ENCODE data around the gene FAM131A. TPM values are rescaled to one million over a fixed set of nuclear protein-coding genes. Genes with fewer than 3 reads are reported as not detected.

FAM131A gene
- total RNA-seq: 10 to 100 TPM; 30.4 to 37.4 TPM
- long read RNA-seq, donor 1, transcript FAM131A-207 (7 exons, 1,335 nt): major isoform, 8 of 18 reads
- long read RNA-seq, donor 1, transcript FAM131A-203 (6 exons, 1,483 nt): minor isoform, 6 of 18 reads
- long read RNA-seq, donor 1, partial matches to known transcripts: 3 of 18 reads
- long read RNA-seq, donor 1, other reads (novel, unspliced or antisense): 1 of 18 reads
- long read RNA-seq, donor 2, transcript FAM131A-202 (6 exons, 2,421 nt): minor isoform, 13 of 76 reads
- long read RNA-seq, donor 2, transcript FAM131A-207 (7 exons, 1,335 nt): major isoform, 18 of 76 reads
- long read RNA-seq, donor 2, transcript FAM131A-203 (6 exons, 1,483 nt): minor isoform, 16 of 76 reads
- long read RNA-seq, donor 2, partial matches to known transcripts: 11 of 76 reads
- long read RNA-seq, donor 2, other reads (novel, unspliced or antisense): 14 of 76 reads

DNA sequence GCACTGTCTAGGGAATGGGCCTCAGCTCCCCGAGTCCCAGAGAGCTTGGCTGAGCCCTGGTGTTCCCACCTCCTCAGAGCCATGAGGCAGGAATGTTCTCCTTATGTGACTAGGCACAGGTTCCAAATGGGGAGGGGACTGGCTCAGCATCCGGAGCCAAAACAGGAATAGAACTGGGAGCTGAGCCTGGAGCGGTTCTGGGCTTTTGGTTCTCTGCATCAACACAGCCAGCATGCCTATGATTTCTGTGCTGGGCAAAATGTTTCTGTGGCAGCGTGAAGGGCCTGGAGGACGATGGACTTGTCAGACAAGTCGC, at the start of gene FAM131A:
Gene FAM131A (plus strand): TSS at position 202 of the 316 bp plus-strand sequence. CDS start 31 bp downstream, at position 233.
- peak; percentile 90 for DNase-seq (ENCODE audit: low spot score)
- intact Hi-C loops (cut with DNase I): no loop called here

- DNase-seq (ENCODE audit: low spot score): no peak
- intact Hi-C loops (cut with DNase I): no loop called here
These were observed 47.9 kb upstream of the FAM131A start for GRCh38 chr3:184289426-184289938.

DNA sequence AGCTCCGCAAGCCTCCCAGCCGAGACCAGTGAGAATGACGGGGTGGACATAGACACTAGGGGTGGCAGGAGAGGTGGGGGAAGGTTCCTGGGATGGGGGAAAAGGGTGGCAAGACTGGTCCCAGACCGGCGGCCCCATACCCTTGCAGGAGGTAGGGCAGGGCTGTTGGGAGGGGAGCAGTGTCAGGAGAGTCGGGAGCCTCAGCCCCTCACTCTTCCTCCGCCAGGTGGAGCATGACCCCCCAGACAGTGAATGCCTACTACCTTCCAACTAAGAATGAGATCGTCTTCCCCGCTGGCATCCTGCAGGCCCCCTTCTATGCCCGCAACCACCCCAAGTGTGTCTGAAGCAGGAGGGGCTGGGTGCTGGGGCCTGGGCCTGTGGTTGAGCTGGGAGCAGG, 47.1 kb upstream of the FAM131A start:
- DNase-seq (ENCODE audit: low spot score): no peak
- intact Hi-C loops (cut with DNase I): no loop called here

- no peak for DNase-seq (ENCODE audit: low spot score)
- intact Hi-C loops (cut with DNase I): no loop called here
These were observed 46.2 kb upstream of the FAM131A start for GRCh38 chr3:184291044-184291737.

GRCh38 chr3:184291738-184292445, 45.5 kb upstream of the FAM131A start:
- intact Hi-C loops (cut with DNase I): no loop called here

GRCh38 chr3:184295771-184296170, 41.6 kb upstream of the FAM131A start:
- intact Hi-C loops (cut with DNase I): no loop called here
- peak; percentile 3 for DNase-seq (ENCODE audit: low spot score)

More at GRCh38 chr3:184291738-184292445, 45.5 kb upstream of the FAM131A start:
- DNase-seq (ENCODE audit: low spot score): no peak

DNA sequence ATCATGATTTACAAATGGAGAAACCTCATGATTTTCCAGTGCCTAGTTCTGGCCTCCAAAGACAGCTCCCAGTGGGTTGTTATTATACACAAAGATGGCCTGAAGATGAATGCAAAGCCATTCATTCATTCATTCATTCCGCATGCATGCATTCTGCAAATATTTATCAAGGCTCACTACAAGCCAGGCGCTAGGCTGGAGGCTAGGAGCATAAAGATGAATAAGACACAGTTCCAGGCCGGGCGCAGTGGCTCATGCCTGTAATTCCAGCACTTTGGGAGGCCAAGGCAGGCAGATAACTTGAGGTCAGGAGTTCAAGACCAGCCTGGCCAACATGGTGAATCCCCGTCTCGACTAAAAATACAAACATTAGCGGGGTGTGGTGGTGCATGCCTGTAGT, 40.8 kb upstream of the FAM131A start:
- DNase-seq (ENCODE audit: low spot score): peak; percentile 65
- intact Hi-C loops (cut with DNase I): no loop called here

GRCh38 chr3:184298759-184299487, 38.5 kb upstream of the FAM131A start, which contains the start of gene PSMD2:
Gene PSMD2 (plus strand): TSS chr3:184299241. CDS start chr3:184299267, 26 bp downstream.
- DNase-seq (ENCODE audit: low spot score): peak; percentile 99
- intact Hi-C loops (cut with DNase I): no loop called here

- intact Hi-C loops (cut with DNase I): no loop called here
- DNase-seq (ENCODE audit: low spot score): no peak
These were observed 37.7 kb upstream of the FAM131A start for GRCh38 chr3:184299488-184300377.

DNA sequence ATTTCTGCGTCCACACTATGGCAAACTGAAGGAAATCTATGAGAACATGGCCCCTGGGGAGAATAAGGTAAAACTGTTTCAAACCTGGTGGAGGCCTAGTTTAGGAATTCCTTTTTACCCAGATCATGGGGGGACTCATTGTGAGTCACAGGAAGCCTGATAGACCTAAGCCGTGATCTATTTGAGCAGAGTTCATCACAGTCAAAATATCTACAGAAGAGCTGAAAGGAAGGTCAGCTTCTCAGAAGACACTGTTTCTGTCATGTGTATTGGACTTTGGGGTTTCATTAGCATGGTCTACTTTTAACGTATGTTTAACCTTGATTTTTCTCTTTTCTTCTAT, 37.1 kb upstream of the FAM131A start:
- intact Hi-C loops (cut with DNase I): no loop called here

GRCh38 chr3:184305577-184305976, 31.8 kb upstream of the FAM131A start:
- DNase-seq (ENCODE audit: low spot score): no peak
- intact Hi-C loops (cut with DNase I): loop anchor here in 1 of 2 donors (5.0 kb wide), 1 partner anchor 42 kb away; no protein-coding TSS in a partner anchor

More for the DNA sequence above, 37.1 kb upstream of the FAM131A start:
- DNase-seq (ENCODE audit: low spot score): no peak

GRCh38 chr3:184306341-184306972, 30.9 kb upstream of the FAM131A start:
- DNase-seq (ENCODE audit: low spot score): no peak
- intact Hi-C loops (cut with DNase I): loop anchor here in 1 of 2 donors (5.0 kb wide), 1 partner anchor 41 kb away; no protein-coding TSS in a partner anchor

- intact Hi-C loops (cut with DNase I): loop anchor here in 1 of 2 donors (5.0 kb wide), 1 partner anchor 39 kb away; no protein-coding TSS in a partner anchor
- peak; percentile 19 for DNase-seq (ENCODE audit: low spot score)
These were observed 29.5 kb upstream of the FAM131A start for GRCh38 chr3:184307915-184308314.

DNA sequence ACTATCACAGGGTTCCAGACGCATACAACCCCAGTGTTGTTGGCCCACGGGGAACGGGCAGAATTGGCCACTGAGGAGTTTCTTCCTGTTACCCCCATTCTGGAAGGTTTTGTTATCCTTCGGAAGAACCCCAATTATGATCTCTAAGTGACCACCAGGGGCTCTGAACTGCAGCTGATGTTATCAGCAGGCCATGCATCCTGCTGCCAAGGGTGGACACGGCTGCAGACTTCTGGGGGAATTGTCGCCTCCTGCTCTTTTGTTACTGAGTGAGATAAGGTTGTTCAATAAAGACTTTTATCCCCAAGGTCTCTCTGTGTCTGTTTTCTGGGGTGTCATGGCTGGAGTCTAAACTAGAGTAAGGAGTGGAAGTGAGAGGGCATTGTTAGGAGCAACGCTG, 28.7 kb upstream of the FAM131A start:
- DNase-seq (ENCODE audit: low spot score): peak; percentile 32
- intact Hi-C loops (cut with DNase I): loop anchor here in 1 of 2 donors (5.0 kb wide), 1 partner anchor 39 kb away; no protein-coding TSS in a partner anchor

DNA sequence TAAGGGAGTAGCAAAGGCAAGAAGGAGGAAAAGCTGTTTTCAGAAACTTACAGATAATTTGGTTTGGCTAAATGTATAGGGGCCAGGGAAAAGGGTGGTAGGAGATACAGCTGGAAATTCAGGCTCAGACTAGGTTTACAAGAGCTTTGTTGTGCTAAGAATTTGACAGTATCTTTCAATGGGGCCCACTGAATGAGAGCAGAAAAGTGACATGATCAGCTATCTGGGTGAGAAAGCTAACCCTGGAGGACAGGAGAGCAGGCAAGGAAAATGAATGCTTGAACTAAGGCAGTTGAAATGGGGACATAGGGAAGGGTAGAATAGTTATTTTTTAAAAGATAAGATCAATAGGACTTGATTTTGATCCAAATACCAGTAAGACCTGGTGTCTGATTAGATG, 25.8 kb upstream of the FAM131A start:
- DNase-seq (ENCODE audit: low spot score): no peak
- intact Hi-C loops (cut with DNase I): loop anchor here in 1 of 2 donors (10.0 kb wide), 1 partner anchor 127 kb away; the partner anchor contains the start of gene ABCF3

DNA sequence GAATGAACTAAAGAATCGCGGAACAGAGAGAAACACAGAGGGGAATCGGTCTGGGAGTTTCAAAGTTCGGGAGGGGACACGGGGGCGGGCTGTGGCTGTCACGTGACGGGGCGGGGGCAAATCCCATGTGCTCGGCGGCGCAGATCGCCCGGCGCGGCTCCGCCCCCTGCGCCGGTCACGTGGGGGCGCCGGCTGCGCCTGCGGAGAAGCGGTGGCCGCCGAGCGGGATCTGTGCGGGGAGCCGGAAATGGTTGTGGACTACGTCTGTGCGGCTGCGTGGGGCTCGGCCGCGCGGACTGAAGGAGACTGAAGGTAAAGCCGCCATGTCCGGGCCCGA, 23.1 kb upstream of the FAM131A start, which contains the start of gene EIF4G1:
Gene EIF4G1 (plus strand): TSS at position 244 of the 337 bp plus-strand sequence. CDS start 1,191 bp downstream, outside the sequence.
- DNase-seq (ENCODE audit: low spot score): peak; percentile 98
- intact Hi-C loops (cut with DNase I): loop anchor here in 1 of 2 donors (10.0 kb wide), 1 partner anchor 130 kb away; the partner anchor contains the start of gene ABCF3
